GM12892 (cell line): ENCODE results near the gene ZNF385D.

ENCODE experiments used
- POLR2A ChIP-seq: IDR thresholded peaks from 2 replicates; pipeline ENCODE4 v1.6.1; 2011; ENCODE audit warnings: low read depth, low read length, control low read depth
- POLR2AphosphoS5 ChIP-seq: IDR thresholded peaks from 2 replicates; pipeline ENCODE4 v1.6.1; 2011; ENCODE audit warnings: low read depth, low read length, control low read depth
- TAF1 ChIP-seq: IDR thresholded peaks from 2 replicates; pipeline ENCODE4 v1.6.1; 2011; ENCODE audit warnings: low read depth, mild to moderate bottlenecking, control low read depth, low read length, borderline replicate concordance

DNA sequence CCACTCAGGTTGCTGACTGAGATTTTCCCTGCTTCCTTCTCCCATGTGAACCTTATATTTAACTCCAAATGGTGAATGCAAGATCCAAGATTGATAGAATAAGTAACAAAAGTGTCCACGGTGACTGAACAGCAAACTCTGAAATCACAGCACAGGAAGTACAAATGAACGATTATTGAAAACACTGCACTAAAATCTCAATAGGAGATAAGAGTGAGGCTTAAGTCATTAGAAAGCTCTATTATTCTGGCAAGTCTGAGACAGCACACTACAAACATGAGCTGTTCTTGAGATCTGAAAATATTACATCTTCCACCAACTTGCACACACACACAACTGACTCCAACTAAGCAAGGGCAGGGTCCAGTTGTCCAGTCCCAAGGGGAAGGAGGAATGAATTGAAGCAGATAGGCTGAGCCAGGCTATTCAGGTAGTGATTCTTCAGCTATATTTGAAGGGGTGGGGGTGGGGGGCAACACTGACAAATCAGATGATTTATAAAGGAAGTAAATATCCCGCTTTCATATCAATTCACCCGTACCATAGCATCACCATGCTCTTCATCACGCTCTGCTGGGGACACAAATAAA lies 2.9 kb downstream of the ZNF385D start:
- no peak for TF ChIP-seq POLR2A
- no peak for TF ChIP-seq TAF1
- no peak for TF ChIP-seq POLR2AphosphoS5
